CD14-positive monocyte (primary cell): ENCODE data around the gene PRKD1. TPM values are rescaled to one million over a fixed set of nuclear protein-coding genes. Genes with fewer than 3 reads are reported as not detected.

Experiments
- DNase-seq, 3 donors: peaks; one replicate each; pipeline ENCODE4 v3.0.0-alpha.2; 2011 to 2022
- H2AFZ ChIP-seq: 2 replicates; pipeline ENCODE4 v1.6.0; 2012; ENCODE audit warnings: mild to moderate bottlenecking, low read depth, low read length, inconsistent platforms; ENCODE audit not compliant: insufficient read depth, poor library complexity, severe bottlenecking
- H3K27ac ChIP-seq, 2 donors: 1 replicate in 1 of 2; 2 replicates in 1 of 2; pipeline ENCODE4 v1.5.1; 2012 to 2013; ENCODE audit warnings: low read length in 2 of 2, control low read depth in 1 of 2, inconsistent platforms in 1 of 2, low read depth in 1 of 2, mild to moderate bottlenecking in 1 of 2
- H3K27me3 ChIP-seq, 2 donors: one replicate each; pipeline versions ENCODE4 v1.6.0 to v1.6.1; 2011 to 2013; ENCODE audit warnings: low read length in 2 of 2; ENCODE audit not compliant: control insufficient read depth in 2 of 2, insufficient read depth in 2 of 2
- H3K36me3 ChIP-seq, 2 donors: replicated peaks in 1 of 2; 1 replicate in 1 of 2; 2 replicates in 1 of 2; pipeline versions ENCODE4 v1.5.1 to v1.6.1; 2012 to 2013; ENCODE audit warnings: low read length in 2 of 2, control low read depth in 1 of 2, inconsistent platforms in 1 of 2, mild to moderate bottlenecking in 1 of 2; ENCODE audit not compliant: insufficient read depth in 2 of 2, control insufficient read depth in 1 of 2
- H3K4me1 ChIP-seq, 2 donors: 1 replicate in 1 of 2; 2 replicates in 1 of 2; pipeline versions ENCODE4 v1.5.1 to v1.6.1; 2012 to 2013; ENCODE audit warnings: low read length in 2 of 2, control low read depth in 1 of 2, inconsistent platforms in 1 of 2, mild to moderate bottlenecking in 1 of 2, moderate library complexity in 1 of 2; ENCODE audit not compliant: insufficient read depth in 2 of 2, control insufficient read depth in 1 of 2
- H3K4me2 ChIP-seq: replicated peaks from 2 replicates; pipeline ENCODE3; 2012; ENCODE audit warnings: low read length, moderate library complexity, mild to moderate bottlenecking; ENCODE audit not compliant: poor library complexity, severe bottlenecking; ENCODE audit errors: extremely low read depth
- H3K4me3 ChIP-seq, 3 experiments: fragments of 200-600 bp in 1 of 3; sonication (generic) in 1 of 3; replicated peaks in 1 of 3; 1 replicate in 2 of 3; 2 replicates in 1 of 3; pipeline ENCODE4 v1.5.1; 2011 to 2013; ENCODE audit warnings: low read length in 3 of 3, mild to moderate bottlenecking in 3 of 3, control low read depth in 2 of 3, low read depth in 2 of 3, inconsistent platforms in 1 of 3, moderate library complexity in 1 of 3
- H3K79me2 ChIP-seq: 2 replicates; pipeline ENCODE4 v1.6.0; 2012; ENCODE audit warnings: mild to moderate bottlenecking, control low read depth, inconsistent platforms, low read length, moderate library complexity; ENCODE audit not compliant: insufficient read depth
- H3K9ac ChIP-seq: 2 replicates; pipeline ENCODE4 v1.6.0; 2017; ENCODE audit warnings: low read length, mild to moderate bottlenecking; ENCODE audit not compliant: insufficient read depth, poor library complexity, severe bottlenecking
- H3K9me3 ChIP-seq, 2 donors: replicated peaks in 1 of 2; 1 replicate in 1 of 2; 2 replicates in 1 of 2; pipeline versions ENCODE4 v1.5.1 to v1.6.1; 2012 to 2013; ENCODE audit warnings: low read length in 2 of 2, control low read depth in 1 of 2; ENCODE audit not compliant: control insufficient read depth in 1 of 2, insufficient read depth in 1 of 2
- H4K20me1 ChIP-seq: 2 replicates; pipeline ENCODE4 v1.6.0; 2012; ENCODE audit warnings: mild to moderate bottlenecking, low read length, control low read depth, moderate library complexity; ENCODE audit not compliant: insufficient read depth
- H3K27ac Mint-ChIP-seq, 7 donors: one replicate each; pipeline ENCODE4 v1.8.0; 2020; ENCODE audit warnings: mild to moderate bottlenecking in 7 of 7, mixed read lengths in 7 of 7, moderate library complexity in 6 of 7, inconsistent platforms in 2 of 7
- H3K27me3 Mint-ChIP-seq, 3 donors: one replicate each; pipeline ENCODE4 v1.8.0; 2021 to 2022; ENCODE audit warnings: low read depth in 3 of 3, mild to moderate bottlenecking in 3 of 3, mixed read lengths in 3 of 3, moderate library complexity in 3 of 3, inconsistent platforms in 1 of 3
- H3K36me3 Mint-ChIP-seq, 2 donors: one replicate each; pipeline ENCODE4 v1.8.0; 2020; ENCODE audit warnings: mixed read lengths in 2 of 2, inconsistent platforms in 1 of 2, mild to moderate bottlenecking in 1 of 2
- H3K4me1 Mint-ChIP-seq: one replicate; pipeline ENCODE4 v1.8.0; 2020; ENCODE audit warnings: mild to moderate bottlenecking, mixed read lengths
- H3K4me3 Mint-ChIP-seq, 2 donors: one replicate each; pipeline ENCODE4 v1.8.0; 2020; ENCODE audit warnings: mild to moderate bottlenecking in 2 of 2, mixed read lengths in 2 of 2, moderate library complexity in 1 of 2
- H3K9me3 Mint-ChIP-seq, 7 donors: one replicate each; pipeline ENCODE4 v1.8.0; 2020 to 2022; ENCODE audit warnings: mixed read lengths in 7 of 7, mild to moderate bottlenecking in 6 of 7, moderate library complexity in 6 of 7, inconsistent platforms in 2 of 7
- WGBS: methylation state at CpG from one replicate; pipeline ENCODE4 v1.1.5; 2013; ENCODE audit warnings: missing lambda C conversion rate; ENCODE audit not compliant: insufficient coverage; 5-methylcytosine and 5-hydroxymethylcytosine counted together
- intact Hi-C, 2 donors: fragments of 100-400 bp; cut with micrococcal nuclease; formaldehyde crosslinking; loops; one replicate each; pipeline versions ENCODE4 v1.15.0 to v1.15.1; 2023
- polyA plus RNA-seq, 3 donors: library from polyadenylated mRNA; depleted of rRNA in 1 of 3; unstranded in 2 of 3; stranded (reverse) in 1 of 3; fragments of 300-500 nt in 2 of 3; fragments of >200 nt in 1 of 3; fragmentation: Illumina TruSeq in 2 of 3; gene quantifications; 1 replicate in 2 of 3; 2 replicates in 1 of 3; pipeline ENCODE4 v1.2.3, GENCODE V29; 2012 to 2021
- TF ChIP-seq, protein P1 (sequence below): fragments of 200-600 bp; IDR thresholded peaks from one replicate; pipeline ENCODE4 v1.8.0; 2022; ENCODE audit warnings: antibody characterized with exemption, mild to moderate bottlenecking

The PRKD1 gene
- polyA plus RNA-seq, 3 donors: not detected

- no peak for DNase-seq
- Histone ChIP-seq H3K9me3 (no peaks in the 10 kb centered on the region), H3K36me3 (no peaks in the 10 kb centered on the region), H3K4me3 (no peak overlapping the region), H2AFZ (no peak overlapping the region), H3K9ac (no peak overlapping the region), H3K4me1 (no peaks in the 10 kb centered on the region), H3K79me2 (no peaks in the 10 kb centered on the region), H3K27me3 (no peaks in the 10 kb centered on the region), H3K27ac (no peak overlapping the region), H4K20me1 (no peaks in the 10 kb centered on the region), H3K4me2 (no peak overlapping the region)
- Mint-ChIP-seq H3K36me3 (no peaks in the 10 kb centered on the region), H3K4me3 (no peak overlapping the region), H3K27me3 (no peaks in the 10 kb centered on the region), H3K4me1 (no peaks in the 10 kb centered on the region), H3K27ac (no peak overlapping the region), H3K9me3 (peaks cover 0 to 2% (median 0%) of the 10 kb centered on the region in 7 donors)
- WGBS: no CpG with 5 or more reads among the region's 7 CpGs
- intact Hi-C loops: no loop called here
- TF ChIP-seq, protein P1, sequence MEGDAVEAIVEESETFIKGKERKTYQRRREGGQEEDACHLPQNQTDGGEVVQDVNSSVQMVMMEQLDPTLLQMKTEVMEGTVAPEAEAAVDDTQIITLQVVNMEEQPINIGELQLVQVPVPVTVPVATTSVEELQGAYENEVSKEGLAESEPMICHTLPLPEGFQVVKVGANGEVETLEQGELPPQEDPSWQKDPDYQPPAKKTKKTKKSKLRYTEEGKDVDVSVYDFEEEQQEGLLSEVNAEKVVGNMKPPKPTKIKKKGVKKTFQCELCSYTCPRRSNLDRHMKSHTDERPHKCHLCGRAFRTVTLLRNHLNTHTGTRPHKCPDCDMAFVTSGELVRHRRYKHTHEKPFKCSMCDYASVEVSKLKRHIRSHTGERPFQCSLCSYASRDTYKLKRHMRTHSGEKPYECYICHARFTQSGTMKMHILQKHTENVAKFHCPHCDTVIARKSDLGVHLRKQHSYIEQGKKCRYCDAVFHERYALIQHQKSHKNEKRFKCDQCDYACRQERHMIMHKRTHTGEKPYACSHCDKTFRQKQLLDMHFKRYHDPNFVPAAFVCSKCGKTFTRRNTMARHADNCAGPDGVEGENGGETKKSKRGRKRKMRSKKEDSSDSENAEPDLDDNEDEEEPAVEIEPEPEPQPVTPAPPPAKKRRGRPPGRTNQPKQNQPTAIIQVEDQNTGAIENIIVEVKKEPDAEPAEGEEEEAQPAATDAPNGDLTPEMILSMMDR: peak; percentile 27
Measured at GRCh38 chr14:29529418-29529817, 398.2 kb downstream of the PRKD1 start.

DNA sequence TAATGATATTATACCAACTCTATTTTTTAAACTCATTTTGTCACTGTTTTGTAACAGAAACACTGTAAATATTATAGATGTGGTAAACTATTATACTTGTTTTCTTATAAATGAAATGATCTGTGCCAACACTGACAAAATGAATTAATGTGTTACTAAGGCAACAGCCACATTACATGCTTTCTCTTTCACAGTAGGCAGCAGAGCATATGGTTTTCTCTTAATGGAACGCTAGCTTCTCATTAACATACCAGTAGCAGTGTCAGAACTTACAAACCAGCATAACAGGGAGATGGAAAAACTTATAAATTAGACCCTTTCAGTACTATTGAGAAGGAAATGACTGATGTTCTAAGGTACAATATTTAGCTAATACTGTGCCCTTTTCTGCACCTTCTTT, 398.8 kb downstream of the PRKD1 start:
- Histone ChIP-seq H3K4me3 (no peak overlapping the region), H2AFZ (no peak overlapping the region), H3K27ac (no peak overlapping the region), H3K9ac (no peak overlapping the region), H3K4me2 (no peak overlapping the region), H3K4me1 (no peaks in the 10 kb centered on the region), H3K79me2 (no peaks in the 10 kb centered on the region), H3K27me3 (no peaks in the 10 kb centered on the region), H3K36me3 (no peaks in the 10 kb centered on the region), H4K20me1 (no peaks in the 10 kb centered on the region), H3K9me3 (no peaks in the 10 kb centered on the region)
- Mint-ChIP-seq H3K36me3 (no peaks in the 10 kb centered on the region), H3K4me3 (no peak overlapping the region), H3K27me3 (no peaks in the 10 kb centered on the region), H3K27ac (no peak overlapping the region), H3K4me1 (no peaks in the 10 kb centered on the region), H3K9me3 (peaks cover 0 to 3% (median 0%) of the 10 kb centered on the region in 7 donors)
- TF ChIP-seq, protein P1: no peak
- WGBS: no CpG with 5 or more reads among the region's 1 CpG
- DNase-seq: no peak
- intact Hi-C loops: no loop called here
